H1 (cell line): Measurements from ENCODE around the gene S1PR2. TPM values are rescaled to one million over a fixed set of nuclear protein-coding genes. Genes with fewer than 3 reads are reported as not detected.

Experiments
- CTCF ChIA-PET: fragments of 300-600 bp; sonication (Branson Sonifier 250); formaldehyde crosslinking; loops from one replicate; lab custom pipeline; 2021; ENCODE audit not compliant: partially characterized antibody; lab: Charles Lee
- POLR2A ChIA-PET: fragments of 300-600 bp; sonication (Branson Sonifier 250); formaldehyde crosslinking; loops from one replicate; lab custom pipeline; 2021; ENCODE audit warnings: inconsistent platforms; ENCODE audit not compliant: partially characterized antibody; lab: Charles Lee
- DNase-seq, 2 experiments: peaks; one replicate each; pipeline versions ENCODE4 v3.0.0 to v3.0.0-alpha.2; 2010 to 2022; ENCODE audit warnings: low spot score in 2 of 2, low read depth in 1 of 2, mixed read lengths in 1 of 2
- FAIRE-seq: peaks from 2 replicates; lab custom pipeline; 2011; peaks lifted over from hg19 to GRCh38; lab: Jason Lieb, UNC
- H2AFZ ChIP-seq: 2 replicates; pipeline ENCODE4 v1.8.1; 2012; ENCODE audit warnings: low read length, inconsistent platforms
- H2AK5ac ChIP-seq: 2 replicates; pipeline ENCODE4 v1.6.1; 2013; ENCODE audit warnings: low read depth, low read length
- H2BK120ac ChIP-seq: replicated peaks from 2 replicates; pipeline ENCODE3; 2013; ENCODE audit warnings: low read depth, low read length, inconsistent platforms
- H2BK12ac ChIP-seq: 2 replicates; pipeline ENCODE4 v1.6.1; 2013; ENCODE audit warnings: low read depth, low read length
- H2BK15ac ChIP-seq: 2 replicates; pipeline ENCODE4 v1.6.1; 2013; ENCODE audit warnings: low read length
- H2BK20ac ChIP-seq: 2 replicates; pipeline ENCODE4 v1.6.1; 2013; ENCODE audit warnings: low read length
- H2BK5ac ChIP-seq: 2 replicates; pipeline ENCODE4 v1.6.1; 2013; ENCODE audit warnings: low read depth, low read length
- H3K14ac ChIP-seq: 2 replicates; pipeline ENCODE4 v1.6.1; 2013; ENCODE audit warnings: inconsistent platforms; ENCODE audit not compliant: insufficient read length
- H3K18ac ChIP-seq: 2 replicates; pipeline ENCODE4 v1.6.1; 2013; ENCODE audit warnings: low read length; ENCODE audit errors: extremely low read depth
- H3K23ac ChIP-seq: 2 replicates; pipeline ENCODE4 v1.6.1; 2013; ENCODE audit warnings: inconsistent platforms; ENCODE audit not compliant: insufficient read length
- H3K23me2 ChIP-seq: 2 replicates; pipeline ENCODE4 v1.6.1; 2013; ENCODE audit warnings: low read depth, low read length
- H3K27ac ChIP-seq: 2 replicates; pipeline ENCODE4 v1.6.1; 2011; ENCODE audit warnings: low read depth, low read length, inconsistent platforms
- H3K27me3 ChIP-seq, 4 experiments: replicated peaks in 1 of 4; 1 replicate in 1 of 4; 2 replicates in 3 of 4; pipeline versions ENCODE4 v1.6.1 to v1.8.1; 2011 to 2013; ENCODE audit warnings: low read length in 3 of 4, mild to moderate bottlenecking in 3 of 4, inconsistent platforms in 2 of 4, mixed read lengths in 2 of 4, moderate library complexity in 1 of 4; ENCODE audit not compliant: control insufficient read depth in 3 of 4, insufficient read depth in 3 of 4; ENCODE audit errors: extremely low read depth in 1 of 4
- H3K36me3 ChIP-seq, 4 experiments: 2 replicates each; pipeline versions ENCODE4 v1.6.1 to v1.8.1; 2011 to 2013; ENCODE audit warnings: mild to moderate bottlenecking in 4 of 4, low read length in 3 of 4, moderate library complexity in 2 of 4, control low read depth in 1 of 4, inconsistent platforms in 1 of 4; ENCODE audit not compliant: insufficient read depth in 4 of 4, control insufficient read depth in 2 of 4
- H3K4ac ChIP-seq: replicated peaks from 2 replicates; pipeline ENCODE3; 2013; ENCODE audit warnings: low read length, low read depth, mixed read lengths, inconsistent platforms; ENCODE audit not compliant: insufficient read length
- H3K4me1 ChIP-seq, 4 experiments: replicated peaks in 1 of 4; 1 replicate in 1 of 4; 2 replicates in 3 of 4; pipeline versions ENCODE4 v1.6.1 to v1.8.1; 2011 to 2013; ENCODE audit warnings: low read length in 3 of 4, inconsistent platforms in 2 of 4, mixed read lengths in 1 of 4; ENCODE audit not compliant: insufficient read depth in 4 of 4, control insufficient read depth in 3 of 4
- H3K4me2 ChIP-seq, 2 experiments: 2 replicates each; pipeline versions ENCODE4 v1.6.1 to v1.8.1; 2011 to 2013; ENCODE audit warnings: low read depth in 2 of 2, low read length in 2 of 2, control low read depth in 1 of 2, inconsistent platforms in 1 of 2, mild to moderate bottlenecking in 1 of 2; ENCODE audit not compliant: insufficient read depth in 1 of 2
- H3K4me3 ChIP-seq, 4 experiments: fragments of 200-600, 300-600 bp in 1 of 4; sonication (generic), shearing (Covaris generic), sonication (Bioruptor Twin) in 1 of 4; 2 replicates each; pipeline versions ENCODE4 v1.5.1 to v1.8.1; 2011 to 2016; ENCODE audit warnings: low read length in 4 of 4, low read depth in 3 of 4, control low read depth in 2 of 4, inconsistent platforms in 2 of 4, mild to moderate bottlenecking in 2 of 4, mixed read lengths in 1 of 4, moderate library complexity in 1 of 4; ENCODE audit not compliant: insufficient read depth in 2 of 4; ENCODE audit errors: extremely low read depth in 1 of 4
- H3K56ac ChIP-seq: replicated peaks from 2 replicates; pipeline ENCODE3; 2013; ENCODE audit warnings: low read depth, mild to moderate bottlenecking, mixed read lengths, low read length, inconsistent platforms; ENCODE audit not compliant: insufficient read length
- H3K79me1 ChIP-seq: 2 replicates; pipeline ENCODE4 v1.6.1; 2013; ENCODE audit warnings: low read depth, low read length, control low read depth
- H3K79me2 ChIP-seq, 2 experiments: 2 replicates each; pipeline versions ENCODE4 v1.6.1 to v1.8.1; 2012 to 2013; ENCODE audit warnings: low read length in 2 of 2, mild to moderate bottlenecking in 2 of 2, inconsistent platforms in 1 of 2; ENCODE audit not compliant: insufficient read depth in 2 of 2, control insufficient read depth in 1 of 2
- H3K9ac ChIP-seq, 4 experiments: replicated peaks in 1 of 4; 1 replicate in 1 of 4; 2 replicates in 3 of 4; pipeline versions ENCODE4 v1.6.1 to v1.8.1; 2011 to 2013; ENCODE audit warnings: low read depth in 3 of 4, low read length in 3 of 4, control low read depth in 2 of 4, mild to moderate bottlenecking in 2 of 4, moderate library complexity in 2 of 4, inconsistent platforms in 1 of 4; ENCODE audit errors: extremely low read depth in 1 of 4
- H3K9me3 ChIP-seq, 2 experiments: 2 replicates each; pipeline versions ENCODE4 v1.6.1 to v1.8.1; 2012 to 2013; ENCODE audit warnings: mild to moderate bottlenecking in 2 of 2, moderate library complexity in 2 of 2, control low read depth in 1 of 2, inconsistent platforms in 1 of 2, low read depth in 1 of 2, low read length in 1 of 2, mixed read lengths in 1 of 2; ENCODE audit not compliant: insufficient read depth in 2 of 2
- H4K20me1 ChIP-seq, 2 experiments: replicated peaks in 1 of 2; 2 replicates each; pipeline versions ENCODE3 to v1.8.1; 2011 to 2013; ENCODE audit warnings: inconsistent platforms in 2 of 2, low read length in 2 of 2, mild to moderate bottlenecking in 1 of 2; ENCODE audit not compliant: insufficient read depth in 2 of 2, control insufficient read depth in 1 of 2
- H4K5ac ChIP-seq: 2 replicates; pipeline ENCODE4 v1.6.1; 2013; ENCODE audit warnings: low read length, low read depth, mixed read lengths, inconsistent platforms; ENCODE audit not compliant: insufficient read length
- H4K8ac ChIP-seq: 2 replicates; pipeline ENCODE4 v1.8.0; 2013; ENCODE audit warnings: mild to moderate bottlenecking, moderate library complexity, low read length, inconsistent platforms; ENCODE audit not compliant: insufficient read depth; ENCODE audit errors: extremely low read depth
- H4K91ac ChIP-seq: replicated peaks from 2 replicates; pipeline ENCODE3; 2013; ENCODE audit warnings: low read length, mixed read lengths, inconsistent platforms; ENCODE audit not compliant: insufficient read length
- CEBPB ChIP-seq: IDR thresholded peaks from 2 replicates; pipeline ENCODE4 v1.6.1; 2012; ENCODE audit warnings: low read depth, low read length
- SP1 ChIP-seq: IDR thresholded peaks from 2 replicates; pipeline ENCODE4 v1.6.1; 2011; ENCODE audit warnings: low read depth, low read length
- WGBS, 2 experiments: shearing (Covaris generic) in 1 of 2; methylation state at CpG; one replicate each; pipeline versions ENCODE4 v1.1.6 to v1.1.7; 2013 to 2015; ENCODE audit warnings: low lambda C conversion rate in 2 of 2, mixed read lengths in 2 of 2, inconsistent platforms in 1 of 2, low coverage in 1 of 2, missing lambda C conversion rate in 1 of 2; ENCODE audit not compliant: insufficient replicate concordance in 2 of 2, insufficient coverage in 1 of 2, insufficient read length in 1 of 2; ENCODE audit errors: extremely low coverage in 1 of 2, missing lambda C conversion rate in 1 of 2; 5-methylcytosine and 5-hydroxymethylcytosine counted together
- polyA plus RNA-seq, 7 experiments: library from polyadenylated mRNA; depleted of rRNA in 3 of 7; stranded (reverse) in 5 of 7; unstranded in 2 of 7; fragments of >200 nt in 5 of 7; fragments of 200-250 nt in 2 of 7; gene quantifications; 1 replicate in 5 of 7; 2 replicates in 1 of 7; 4 replicates in 1 of 7; pipeline versions ENCODE4 v1.2.1 to v1.2.3, GENCODE V29; 2011 to 2013; ENCODE audit warnings: missing spikeins in 2 of 7, mixed read lengths in 2 of 7
- total RNA-seq: library from RNA; stranded (reverse); fragmentation: NEBNext Ultra II Directional; extraction: Animal tissue kit (Norgen Biotek cat#: 25700); gene quantifications from 2 replicates; pipeline ENCODE4 v1.2.1, GENCODE V29; 2021

S1PR2 gene
- total and polyA plus RNA-seq, 2 of the 8 experiments (the other 6 are each of a cell fraction or from before 2014, with no cell fraction given), result 17.5 to 19.4 TPM

DNA sequence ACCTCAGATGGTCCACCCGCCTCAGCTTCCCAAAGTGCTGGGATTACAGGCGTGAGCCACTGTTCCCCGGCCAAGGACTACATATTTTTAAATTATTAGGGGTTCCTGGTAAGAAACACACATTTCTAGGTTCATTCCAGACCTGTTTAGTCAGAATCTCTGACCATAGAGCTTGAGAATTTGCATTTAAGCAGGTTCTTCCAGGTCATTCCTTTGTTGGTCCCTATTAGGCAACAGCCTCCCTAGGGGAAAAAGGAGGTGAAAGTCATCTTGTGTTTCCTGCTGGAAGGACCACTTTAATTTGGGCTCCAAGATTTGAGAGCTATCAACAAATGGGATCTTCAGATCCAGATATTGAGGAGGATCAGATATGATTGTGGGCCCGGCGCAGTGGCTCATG lies 16.3 kb downstream of the S1PR2 start:
- no peaks in the 10 kb centered on the region for H3K23me2 ChIP-seq
- no peak overlapping the region for H3K4ac ChIP-seq
- no peak overlapping the region for H4K8ac ChIP-seq
- no peaks in the 10 kb centered on the region for H3K79me1 ChIP-seq
- ChIA-PET CTCF (interaction anchor here (0.9 to 7.5 kb wide), 3 partner anchors 13 to 35 kb away, joined by 3 to 51 read pairs (median 8); no protein-coding TSS in a partner anchor), POLR2A (interaction anchor here (0.7 to 1.7 kb wide), 3 partner anchors 12 to 48 kb away, joined by 3 to 4 read pairs (median 3); no protein-coding TSS in a partner anchor)
- H3K36me3 ChIP-seq, result no peaks in the 10 kb centered on the region
- 0 out of 2 replicates have a peak, but pooled peaks have one; percentile 33 for TF ChIP-seq CEBPB
- TF ChIP-seq SP1, result no peak
- H4K91ac ChIP-seq, result no peak overlapping the region
- no peak overlapping the region for H3K9ac ChIP-seq
- no peaks in the 10 kb centered on the region for H3K4me1 ChIP-seq
- H2BK5ac ChIP-seq, result no peak overlapping the region
- FAIRE-seq, result no peak
- no peak overlapping the region for H2AK5ac ChIP-seq
- H3K9me3 ChIP-seq, result no peaks in the 10 kb centered on the region
- no peaks in the 10 kb centered on the region for H3K27me3 ChIP-seq
- H3K4me3 ChIP-seq, result no peak overlapping the region
- H4K20me1 ChIP-seq, result no peaks in the 10 kb centered on the region
- no peak overlapping the region for H2BK15ac ChIP-seq
- no peak overlapping the region for H4K5ac ChIP-seq
- H3K79me2 ChIP-seq, result no peaks in the 10 kb centered on the region
- no peak overlapping the region for H2BK120ac ChIP-seq
- H3K18ac ChIP-seq, result no peak overlapping the region
- no peak overlapping the region for H2BK20ac ChIP-seq
- H2BK12ac ChIP-seq, result no peak overlapping the region
- H3K4me2 ChIP-seq, result no peak overlapping the region
- no peak overlapping the region for H2AFZ ChIP-seq
- 83% methylated on average over 5 of the region's 5 CpGs; no CpG with 5 or more reads in 1 of the 2 experiments for WGBS, 2 experiments
- no peak overlapping the region for H3K23ac ChIP-seq
- H3K56ac ChIP-seq, result no peak overlapping the region
- DNase-seq, result no peak
- H3K27ac ChIP-seq, result no peak overlapping the region
- no peak overlapping the region for H3K14ac ChIP-seq
